ENCODE results near the gene LRRC63. TPM values are rescaled to one million over a fixed set of nuclear protein-coding genes. Genes with fewer than 3 reads are reported as not detected.
A peak's percentile ranks its signal among the peaks of the same experiment; 100 is the strongest.

LRRC63 gene
- total and polyA plus RNA-seq, 9 donors = 0.04 to 0.17 (median 0.08) TPM; not detected in 3

DNA sequence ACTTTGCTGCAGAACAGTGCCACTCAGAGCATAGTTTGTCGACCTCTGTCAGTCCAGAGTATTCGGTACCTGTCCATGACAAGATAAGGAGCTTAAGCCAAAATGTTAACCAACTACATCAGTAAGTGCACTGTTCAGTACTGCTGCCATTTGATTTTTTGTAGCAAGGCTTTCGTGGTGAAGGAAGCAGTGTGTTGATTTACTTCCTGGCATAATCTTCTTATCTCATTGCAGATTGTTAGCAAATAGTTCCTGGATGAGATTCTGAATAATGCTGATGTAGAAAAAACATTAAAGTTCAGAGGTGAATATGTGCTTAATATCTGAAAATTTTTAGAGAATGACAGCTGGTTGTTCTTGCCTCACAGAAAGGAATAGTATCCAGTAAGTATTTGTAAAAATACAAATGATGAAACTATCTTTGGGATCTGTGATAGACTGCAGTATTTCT lies 85.7 kb downstream of the LRRC63 start:
- WGBS (ENCODE audit: insufficient coverage) = no CpG with 5 or more reads among the region's 3 CpGs
- Histone ChIP-seq H3K4me3 (ENCODE audit: low read length) (no peak overlapping the region), H3K27me3 (ENCODE audit: control insufficient read depth, insufficient read depth, low read length) (no peaks in the 10 kb centered on the region), H3K27ac (ENCODE audit: low read length) (no peak overlapping the region), H3K4me1 (ENCODE audit: control insufficient read depth, insufficient read depth, low read length) (no peaks in the 10 kb centered on the region), H3K36me3 (ENCODE audit: control insufficient read depth, insufficient read depth, low read length) (no peaks in the 10 kb centered on the region), H3K9me3 (replicated peaks; ENCODE audit: control insufficient read depth, low read depth, low read length) (no peaks in the 10 kb centered on the region)
- no peak for DNase-seq

DNA sequence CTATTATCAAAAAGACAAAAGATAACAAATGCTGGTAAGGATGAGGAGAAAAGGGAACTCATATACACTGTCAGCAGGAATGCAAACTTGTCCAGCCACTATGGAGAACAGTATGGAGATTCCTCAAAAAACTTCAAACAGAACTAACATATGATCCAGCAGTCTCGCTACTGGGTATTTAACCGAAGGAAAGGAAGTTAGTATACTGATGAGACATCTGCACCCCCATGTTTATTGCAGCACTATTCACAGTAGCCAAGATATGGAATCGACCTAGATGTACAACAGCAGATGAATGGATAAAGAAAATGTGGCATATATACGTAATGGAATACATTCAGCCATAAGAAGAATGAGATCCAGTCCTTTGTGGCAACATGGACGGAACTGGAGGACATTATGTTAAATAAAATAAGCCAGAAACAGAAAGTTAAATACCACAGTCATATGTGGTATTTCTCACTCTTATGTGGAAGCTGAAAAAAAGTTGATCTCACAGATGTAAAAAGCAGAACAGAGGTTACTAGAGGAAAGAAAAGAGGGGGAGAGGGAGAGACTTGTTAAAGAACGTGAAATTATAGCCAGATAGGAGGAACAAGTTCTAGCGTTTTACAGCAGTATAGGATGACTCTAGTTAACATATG lies 92.1 kb downstream of the LRRC63 start:
- no peaks in the 10 kb centered on the region for H3K4me1 ChIP-seq (ENCODE audit: control insufficient read depth, insufficient read depth, low read length)
- peak; percentile 18 for DNase-seq
- peaks cover 2% of the 10 kb centered on the region for H3K9me3 ChIP-seq (replicated peaks; ENCODE audit: control insufficient read depth, low read depth, low read length)
- no peaks in the 10 kb centered on the region for H3K36me3 ChIP-seq (ENCODE audit: control insufficient read depth, insufficient read depth, low read length)
- H3K27me3 ChIP-seq (ENCODE audit: control insufficient read depth, insufficient read depth, low read length) = no peaks in the 10 kb centered on the region
- WGBS (ENCODE audit: insufficient coverage) = no CpG with 5 or more reads among the region's 7 CpGs
- no peak overlapping the region for H3K4me3 ChIP-seq (ENCODE audit: low read length)
- no peak overlapping the region for H3K27ac ChIP-seq (ENCODE audit: low read length)

DNA sequence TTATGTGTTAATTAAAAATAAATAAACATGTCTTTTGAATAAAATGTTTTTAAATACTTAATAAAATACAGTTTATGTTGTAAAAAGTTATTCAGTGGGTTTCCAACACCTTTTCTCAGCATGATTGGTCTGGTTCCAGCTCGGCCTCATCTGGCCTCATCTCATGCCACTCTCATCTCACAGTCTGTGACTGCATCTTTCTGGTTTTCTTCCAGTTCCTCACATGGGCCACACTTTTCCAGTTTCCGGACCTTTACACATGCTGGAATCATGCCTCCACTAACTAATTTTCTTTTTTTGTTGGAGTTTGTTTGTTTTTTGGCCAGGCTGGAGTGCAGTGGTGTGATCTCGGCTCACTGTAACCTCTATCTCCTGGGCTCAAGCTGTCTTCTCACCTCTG lies 92.8 kb downstream of the LRRC63 start:
- Histone ChIP-seq H3K4me1 (ENCODE audit: control insufficient read depth, insufficient read depth, low read length) (no peaks in the 10 kb centered on the region), H3K36me3 (ENCODE audit: control insufficient read depth, insufficient read depth, low read length) (no peaks in the 10 kb centered on the region), H3K4me3 (ENCODE audit: low read length) (no peak overlapping the region), H3K27me3 (ENCODE audit: control insufficient read depth, insufficient read depth, low read length) (no peaks in the 10 kb centered on the region), H3K27ac (ENCODE audit: low read length) (no peak overlapping the region), H3K9me3 (replicated peaks; ENCODE audit: control insufficient read depth, low read depth, low read length) (peaks cover 2% of the 10 kb centered on the region)
- WGBS (ENCODE audit: insufficient coverage) = 80% methylated on average over 1 of the region's 3 CpGs
- DNase-seq = no peak

DNA sequence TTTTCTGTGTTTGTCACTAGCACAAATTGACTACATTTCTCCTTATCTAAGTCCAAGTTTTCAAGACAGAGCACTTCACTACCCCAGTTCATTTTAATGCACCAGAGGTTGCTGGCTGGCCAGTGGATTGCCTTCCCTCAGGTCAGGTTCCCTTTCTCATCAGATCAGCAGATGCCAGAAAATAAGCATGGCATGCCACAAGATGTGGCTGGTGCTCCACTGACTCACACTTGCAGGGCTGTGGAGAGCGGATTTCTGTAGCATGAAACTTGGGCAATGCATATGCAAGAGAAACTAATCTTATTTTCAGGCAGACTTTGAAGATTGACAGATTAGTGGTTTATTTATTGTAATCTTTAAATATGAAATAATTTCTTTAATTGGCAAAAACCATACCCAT lies 95.8 kb downstream of the LRRC63 start:
- no peak overlapping the region for H3K4me3 ChIP-seq (ENCODE audit: low read length)
- no peaks in the 10 kb centered on the region for H3K27me3 ChIP-seq (ENCODE audit: control insufficient read depth, insufficient read depth, low read length)
- H3K36me3 ChIP-seq (ENCODE audit: control insufficient read depth, insufficient read depth, low read length) = no peaks in the 10 kb centered on the region
- DNase-seq = no peak
- no peaks in the 10 kb centered on the region for H3K4me1 ChIP-seq (ENCODE audit: control insufficient read depth, insufficient read depth, low read length)
- no peak overlapping the region for H3K27ac ChIP-seq (ENCODE audit: low read length)
- 80% methylated on average over 1 of the region's 1 CpG for WGBS (ENCODE audit: insufficient coverage)
- H3K9me3 ChIP-seq (replicated peaks; ENCODE audit: control insufficient read depth, low read depth, low read length) = peaks cover 3% of the 10 kb centered on the region

DNA sequence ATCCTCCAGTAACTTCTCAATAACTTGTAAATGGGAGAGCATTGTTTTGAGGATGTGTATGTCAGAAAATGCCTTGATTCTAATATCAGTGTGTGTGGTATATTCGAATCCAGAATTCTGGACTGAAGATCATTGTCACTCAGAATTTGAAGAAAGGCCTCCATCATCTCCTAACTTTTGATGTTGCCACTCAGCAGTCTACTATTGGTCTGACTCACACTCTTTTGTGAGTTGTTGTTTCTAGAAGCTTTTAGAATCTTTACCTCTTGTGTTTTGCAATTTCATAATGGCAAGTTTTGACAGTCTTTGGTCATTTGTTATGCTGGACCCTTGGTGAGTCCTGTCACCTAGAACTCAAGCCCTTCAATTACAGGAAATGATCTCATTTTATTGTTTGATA lies 98.3 kb downstream of the LRRC63 start:
- no CpG with 5 or more reads among the region's 1 CpG for WGBS (ENCODE audit: insufficient coverage)
- peaks cover 2% of the 10 kb centered on the region for H3K9me3 ChIP-seq (replicated peaks; ENCODE audit: control insufficient read depth, low read depth, low read length)

DNA sequence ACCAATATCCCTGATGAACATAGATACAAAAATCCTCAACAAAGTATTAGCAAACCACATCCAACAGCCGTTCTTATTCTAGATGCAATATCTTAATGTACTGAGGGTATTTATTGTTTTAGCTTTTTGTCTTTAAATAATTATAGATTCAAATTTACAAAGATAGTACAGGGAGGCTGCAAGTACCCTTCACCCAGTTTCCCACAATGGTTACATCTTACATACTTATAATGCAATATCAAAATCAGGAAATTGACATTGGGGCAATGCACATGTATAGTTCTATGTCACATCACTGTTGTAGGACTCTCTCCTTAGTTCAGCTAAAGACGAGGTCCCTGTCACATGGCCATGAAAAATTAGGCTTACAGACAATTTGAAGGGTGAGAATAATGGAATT lies 99.5 kb downstream of the LRRC63 start:
- no peak overlapping the region for H3K4me3 ChIP-seq (ENCODE audit: low read length)
- H3K36me3 ChIP-seq (ENCODE audit: control insufficient read depth, insufficient read depth, low read length) = no peaks in the 10 kb centered on the region
- no peak for DNase-seq
- H3K27me3 ChIP-seq (ENCODE audit: control insufficient read depth, insufficient read depth, low read length) = no peaks in the 10 kb centered on the region
- no CpG with 5 or more reads among the region's 2 CpGs for WGBS (ENCODE audit: insufficient coverage)
- no peaks in the 10 kb centered on the region for H3K4me1 ChIP-seq (ENCODE audit: control insufficient read depth, insufficient read depth, low read length)
- peaks cover 2% of the 10 kb centered on the region for H3K9me3 ChIP-seq (replicated peaks; ENCODE audit: control insufficient read depth, low read depth, low read length)
- no peak overlapping the region for H3K27ac ChIP-seq (ENCODE audit: low read length)

More for the DNA sequence above, 98.3 kb downstream of the LRRC63 start:
- H3K4me1 ChIP-seq (ENCODE audit: control insufficient read depth, insufficient read depth, low read length) = no peaks in the 10 kb centered on the region
- DNase-seq = no peak
- H3K4me3 ChIP-seq (ENCODE audit: low read length) = no peak overlapping the region
- H3K27ac ChIP-seq (ENCODE audit: low read length) = no peak overlapping the region
- no peaks in the 10 kb centered on the region for H3K36me3 ChIP-seq (ENCODE audit: control insufficient read depth, insufficient read depth, low read length)
- H3K27me3 ChIP-seq (ENCODE audit: control insufficient read depth, insufficient read depth, low read length) = no peaks in the 10 kb centered on the region

DNA sequence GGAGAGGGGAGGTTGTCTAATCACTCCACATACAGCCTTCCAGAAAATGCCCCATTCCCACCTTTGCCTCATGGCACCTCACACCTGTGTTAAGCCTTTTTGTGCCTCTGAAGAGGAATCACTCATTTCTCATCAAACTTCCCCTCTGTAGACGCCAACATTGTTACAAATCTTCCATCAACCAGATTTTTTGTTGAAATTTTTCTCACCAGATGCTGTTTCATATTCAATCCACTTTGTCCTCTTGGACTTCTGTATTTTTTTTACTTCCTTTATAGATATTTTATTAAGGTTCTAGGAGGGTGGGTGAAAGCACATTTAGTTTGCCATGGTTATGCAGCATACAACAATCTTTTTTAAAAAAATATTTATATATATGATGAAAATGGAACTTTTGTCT lies 101.3 kb downstream of the LRRC63 start:
- H3K27me3 ChIP-seq (ENCODE audit: control insufficient read depth, insufficient read depth, low read length) = no peaks in the 10 kb centered on the region
- peaks cover 2% of the 10 kb centered on the region for H3K9me3 ChIP-seq (replicated peaks; ENCODE audit: control insufficient read depth, low read depth, low read length)
- no peak overlapping the region for H3K4me3 ChIP-seq (ENCODE audit: low read length)
- no peaks in the 10 kb centered on the region for H3K36me3 ChIP-seq (ENCODE audit: control insufficient read depth, insufficient read depth, low read length)
- no peak for DNase-seq
- H3K4me1 ChIP-seq (ENCODE audit: control insufficient read depth, insufficient read depth, low read length) = no peaks in the 10 kb centered on the region
- WGBS (ENCODE audit: insufficient coverage) = no CpG with 5 or more reads among the region's 1 CpG
- no peak overlapping the region for H3K27ac ChIP-seq (ENCODE audit: low read length)

DNA sequence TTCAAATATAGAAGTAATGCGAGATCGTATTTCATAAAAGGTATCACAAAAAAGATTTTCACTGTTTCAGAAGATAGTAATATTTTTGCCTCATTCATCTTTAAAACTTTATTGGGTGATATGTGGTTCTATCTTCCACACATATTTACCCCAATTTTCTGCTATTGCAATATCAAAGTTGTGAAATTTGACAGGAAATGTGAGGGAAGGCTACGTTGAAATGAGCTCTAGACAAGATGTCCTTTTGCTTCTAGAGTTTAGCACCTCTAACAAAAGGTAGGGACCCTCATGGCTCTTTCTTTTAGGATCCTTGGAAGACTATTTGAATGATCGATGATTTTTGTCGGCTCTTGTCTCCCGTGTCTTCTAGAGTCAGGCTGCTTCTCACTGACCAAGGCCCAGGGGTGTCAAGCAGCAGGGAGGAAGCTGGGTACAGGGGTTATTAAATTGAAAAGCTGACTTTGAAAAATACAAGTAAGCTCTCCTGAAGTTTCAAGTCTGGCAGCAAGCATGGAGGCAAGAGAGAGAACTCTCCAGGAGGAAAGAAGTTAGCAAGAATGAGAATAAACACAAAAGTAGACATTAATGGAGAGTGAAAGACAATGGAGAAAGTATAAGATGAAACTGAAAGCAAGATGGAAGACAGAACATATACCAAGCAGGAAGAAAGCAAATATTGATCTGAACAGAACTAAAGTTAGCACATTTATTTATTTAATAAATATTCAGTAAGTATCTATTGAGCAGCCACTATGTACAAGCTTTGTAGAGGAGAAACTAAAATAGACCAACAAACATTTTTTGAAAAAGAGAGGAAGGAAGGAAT lies 101.9 kb downstream of the LRRC63 start:
- Histone ChIP-seq H3K4me3 (ENCODE audit: low read length) (no peak overlapping the region), H3K27ac (ENCODE audit: low read length) (no peak overlapping the region), H3K4me1 (ENCODE audit: control insufficient read depth, insufficient read depth, low read length) (no peaks in the 10 kb centered on the region), H3K9me3 (replicated peaks; ENCODE audit: control insufficient read depth, low read depth, low read length) (peaks cover 2% of the 10 kb centered on the region), H3K36me3 (ENCODE audit: control insufficient read depth, insufficient read depth, low read length) (no peaks in the 10 kb centered on the region), H3K27me3 (ENCODE audit: control insufficient read depth, insufficient read depth, low read length) (no peaks in the 10 kb centered on the region)
- no peak for DNase-seq
- WGBS (ENCODE audit: insufficient coverage) = 97% methylated on average over 3 of the region's 6 CpGs

DNA sequence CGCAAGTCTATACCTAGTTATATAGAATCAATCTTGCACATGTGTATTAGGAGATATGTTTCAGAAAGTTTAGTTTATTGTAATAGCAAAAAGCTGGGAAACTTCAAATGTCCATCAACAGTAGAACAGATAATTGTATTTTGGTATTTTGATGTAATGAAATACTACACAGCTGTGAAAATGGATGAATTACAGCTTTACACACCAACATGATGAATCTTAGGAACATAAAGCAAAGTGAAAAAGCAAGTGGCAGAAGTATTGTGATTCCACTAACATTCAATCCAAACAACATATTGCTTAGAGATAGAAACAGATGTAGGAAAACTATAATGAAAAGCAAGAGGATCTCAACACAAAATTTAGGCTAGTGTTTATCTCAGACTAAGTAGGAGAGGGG lies 102.9 kb downstream of the LRRC63 start:
- no peak overlapping the region for H3K27ac ChIP-seq (ENCODE audit: low read length)
- no peaks in the 10 kb centered on the region for H3K27me3 ChIP-seq (ENCODE audit: control insufficient read depth, insufficient read depth, low read length)
- H3K36me3 ChIP-seq (ENCODE audit: control insufficient read depth, insufficient read depth, low read length) = no peaks in the 10 kb centered on the region
- no peak for DNase-seq
- peaks cover 2% of the 10 kb centered on the region for H3K9me3 ChIP-seq (replicated peaks; ENCODE audit: control insufficient read depth, low read depth, low read length)
- no CpG with 5 or more reads among the region's 1 CpG for WGBS (ENCODE audit: insufficient coverage)
- H3K4me1 ChIP-seq (ENCODE audit: control insufficient read depth, insufficient read depth, low read length) = no peaks in the 10 kb centered on the region
- H3K4me3 ChIP-seq (ENCODE audit: low read length) = no peak overlapping the region

DNA sequence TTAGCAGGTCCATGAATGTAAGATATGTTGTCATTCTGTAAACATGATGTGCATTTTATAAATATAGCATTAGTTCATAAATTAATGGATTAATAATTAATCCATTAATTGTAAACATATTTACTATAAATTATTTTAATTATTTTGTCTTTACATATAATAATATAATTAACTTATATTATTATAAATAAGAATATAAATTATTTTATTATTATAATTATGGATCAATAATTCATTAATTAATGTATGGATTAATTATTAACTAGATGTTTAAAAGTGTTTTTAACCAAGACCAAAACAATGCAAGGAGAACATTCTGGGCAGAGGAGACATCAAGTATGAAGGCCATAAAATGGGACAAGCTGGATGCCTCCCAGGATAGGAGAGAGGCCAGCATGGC lies 103.3 kb downstream of the LRRC63 start:
- Histone ChIP-seq H3K4me1 (ENCODE audit: control insufficient read depth, insufficient read depth, low read length) (no peaks in the 10 kb centered on the region), H3K27ac (ENCODE audit: low read length) (no peak overlapping the region), H3K36me3 (ENCODE audit: control insufficient read depth, insufficient read depth, low read length) (no peaks in the 10 kb centered on the region), H3K4me3 (ENCODE audit: low read length) (no peak overlapping the region), H3K9me3 (replicated peaks; ENCODE audit: control insufficient read depth, low read depth, low read length) (no peaks in the 10 kb centered on the region), H3K27me3 (ENCODE audit: control insufficient read depth, insufficient read depth, low read length) (no peaks in the 10 kb centered on the region)
- no peak for DNase-seq

Data from muscle of leg (tissue), 11 donors.